Measurements from ENCODE around the gene RAB11FIP2. TPM values are rescaled to one million over a fixed set of nuclear protein-coding genes. Genes with fewer than 3 reads are reported as not detected.

The RAB11FIP2 gene
- total RNA-seq, 1 donor from 2014 or later: 12.6 TPM

- DNase-seq (ENCODE audit: low read depth) (no peak), FAIRE-seq (no peak)
- Histone ChIP-seq H3K36me3 (ENCODE audit: control insufficient read depth, insufficient read depth, low read length) (no peaks in the 10 kb centered on the region), H3K4me3 (ENCODE audit: low read depth, low read length) (peak overlapping the region; percentile 82), H3K27me3 (ENCODE audit: control insufficient read depth, insufficient read depth, low read length) (no peaks in the 10 kb centered on the region)
- TF ChIP-seq CTCF (IDR thresholded peaks at IDR 0.05; ENCODE audit: insufficient read depth, low read length, severe bottlenecking): no peak
Observed at GRCh38 chr10:118047157-118047719, 497 bp upstream of the RAB11FIP2 start.

- Histone ChIP-seq H3K36me3 (ENCODE audit: control insufficient read depth, insufficient read depth, low read length) (no peaks in the 10 kb centered on the region), H3K27me3 (ENCODE audit: control insufficient read depth, insufficient read depth, low read length) (no peaks in the 10 kb centered on the region), H3K4me3 (ENCODE audit: low read depth, low read length) (peak overlapping the region; percentile 82)
- TF ChIP-seq CTCF (IDR thresholded peaks at IDR 0.05; ENCODE audit: insufficient read depth, low read length, severe bottlenecking): no peak
- no peak for FAIRE-seq
- DNase-seq (ENCODE audit: low read depth): peak; percentile 52
Observed at GRCh38 chr10:118045837-118046394, 825 bp downstream of the RAB11FIP2 start.

GRCh38 chr10:118045158-118045836, 1.4 kb downstream of the RAB11FIP2 start:
- DNase-seq (ENCODE audit: low read depth) (no peak), FAIRE-seq (no peak)
- Histone ChIP-seq H3K36me3 (ENCODE audit: control insufficient read depth, insufficient read depth, low read length) (no peaks in the 10 kb centered on the region), H3K27me3 (ENCODE audit: control insufficient read depth, insufficient read depth, low read length) (no peaks in the 10 kb centered on the region), H3K4me3 (ENCODE audit: low read depth, low read length) (peak overlapping the region; percentile 82)
- TF ChIP-seq CTCF (IDR thresholded peaks at IDR 0.05; ENCODE audit: insufficient read depth, low read length, severe bottlenecking): no peak

- DNase-seq (ENCODE audit: low read depth) (no peak), FAIRE-seq (no peak)
- Histone ChIP-seq H3K4me3 (ENCODE audit: low read depth, low read length) (no peak overlapping the region), H3K27me3 (ENCODE audit: control insufficient read depth, insufficient read depth, low read length) (no peaks in the 10 kb centered on the region), H3K36me3 (ENCODE audit: control insufficient read depth, insufficient read depth, low read length) (no peaks in the 10 kb centered on the region)
- TF ChIP-seq CTCF (IDR thresholded peaks at IDR 0.05; ENCODE audit: insufficient read depth, low read length, severe bottlenecking): no peak
Observed at GRCh38 chr10:118042827-118043242, 3.9 kb downstream of the RAB11FIP2 start.

GRCh38 chr10:118042336-118042735, 4.4 kb downstream of the RAB11FIP2 start:
- DNase-seq (ENCODE audit: low read depth): no peak
- FAIRE-seq: no peak
- Histone ChIP-seq H3K27me3 (ENCODE audit: control insufficient read depth, insufficient read depth, low read length) (no peaks in the 10 kb centered on the region), H3K36me3 (ENCODE audit: control insufficient read depth, insufficient read depth, low read length) (no peaks in the 10 kb centered on the region), H3K4me3 (ENCODE audit: low read depth, low read length) (no peak overlapping the region)
- no peak for TF ChIP-seq CTCF (IDR thresholded peaks at IDR 0.05; ENCODE audit: insufficient read depth, low read length, severe bottlenecking)

Measured in bronchial epithelial cell (primary cell).